ENCODE data around the gene GLB1L3. TPM values are rescaled to one million over a fixed set of nuclear protein-coding genes. Genes with fewer than 3 reads are reported as not detected.

Gene GLB1L3
- total and polyA plus RNA-seq, 2 donors (not counting 3 experiments of a cell fraction or from before 2014, with no cell fraction given), result not detected

DNA sequence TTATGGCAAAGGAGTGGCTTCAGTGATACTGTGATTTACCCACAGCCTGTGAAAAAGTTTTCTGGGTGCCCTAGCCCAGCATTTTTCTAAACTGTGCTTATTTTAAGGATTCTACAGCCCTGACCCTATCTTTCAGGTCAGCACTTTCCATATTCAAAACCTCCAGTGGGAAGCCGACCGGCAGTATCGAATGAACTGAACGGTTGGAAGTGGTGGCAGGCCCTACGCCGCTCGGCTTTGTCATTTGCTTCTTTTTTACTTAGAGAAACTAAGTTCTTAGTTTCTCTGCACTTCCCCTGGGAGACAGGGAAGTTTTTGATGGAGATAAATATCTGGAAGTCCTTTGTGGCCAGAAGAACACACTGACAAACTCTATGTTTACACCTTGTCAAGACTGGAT, 56.6 kb downstream of the GLB1L3 start:
- no peak overlapping the region for H3K27ac ChIP-seq (ENCODE audit: insufficient read depth, low read depth, low read length)
- no peaks in the 10 kb centered on the region for H4K20me1 ChIP-seq (replicated peaks; ENCODE audit: control insufficient read depth, extremely low read depth, insufficient read depth, low read length)
- TF ChIP-seq, protein P1, sequence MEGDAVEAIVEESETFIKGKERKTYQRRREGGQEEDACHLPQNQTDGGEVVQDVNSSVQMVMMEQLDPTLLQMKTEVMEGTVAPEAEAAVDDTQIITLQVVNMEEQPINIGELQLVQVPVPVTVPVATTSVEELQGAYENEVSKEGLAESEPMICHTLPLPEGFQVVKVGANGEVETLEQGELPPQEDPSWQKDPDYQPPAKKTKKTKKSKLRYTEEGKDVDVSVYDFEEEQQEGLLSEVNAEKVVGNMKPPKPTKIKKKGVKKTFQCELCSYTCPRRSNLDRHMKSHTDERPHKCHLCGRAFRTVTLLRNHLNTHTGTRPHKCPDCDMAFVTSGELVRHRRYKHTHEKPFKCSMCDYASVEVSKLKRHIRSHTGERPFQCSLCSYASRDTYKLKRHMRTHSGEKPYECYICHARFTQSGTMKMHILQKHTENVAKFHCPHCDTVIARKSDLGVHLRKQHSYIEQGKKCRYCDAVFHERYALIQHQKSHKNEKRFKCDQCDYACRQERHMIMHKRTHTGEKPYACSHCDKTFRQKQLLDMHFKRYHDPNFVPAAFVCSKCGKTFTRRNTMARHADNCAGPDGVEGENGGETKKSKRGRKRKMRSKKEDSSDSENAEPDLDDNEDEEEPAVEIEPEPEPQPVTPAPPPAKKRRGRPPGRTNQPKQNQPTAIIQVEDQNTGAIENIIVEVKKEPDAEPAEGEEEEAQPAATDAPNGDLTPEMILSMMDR (IDR thresholded peaks at IDR 0.05; ENCODE audit: extremely low read depth in 1 of 2, insufficient read depth in 1 of 2, low read depth in 1 of 2, low read length in 2 of 2), result no peak
- no peak for TF ChIP-seq POLR2A (IDR thresholded peaks at IDR 0.05; ENCODE audit: low read depth, low read length)
- dilution Hi-C loops (cut with MboI; ENCODE audit: extremely low pct_ligation_motif_present, low sequenced_read_pairs) (no loop called here), intact Hi-C loops (cut with micrococcal nuclease) (loop anchor here (5.0 to 10.0 kb wide), 2 partner anchors 80 to 298 kb away; partner anchors contain the start of genes ACAD8 and THYN1)
- H3K9me3 ChIP-seq (replicated peaks; ENCODE audit: control insufficient read depth, insufficient read depth, low read length), result no peaks in the 10 kb centered on the region
- peaks cover 4% of the 10 kb centered on the region for H3K4me1 ChIP-seq (ENCODE audit: control insufficient read depth, extremely low read depth, insufficient read depth, low read length)
- ChIA-PET CTCF (no interaction called here), POLR2A (no interaction called here)
- H3K4me2 ChIP-seq (ENCODE audit: insufficient read depth, low read length), result no peak overlapping the region
- H3K9me1 ChIP-seq (replicated peaks; ENCODE audit: control insufficient read depth, extremely low read depth, insufficient read depth, low read length), result no peaks in the 10 kb centered on the region
- H3K4me3 ChIP-seq (replicated peaks in 1 of 3; ENCODE audit: insufficient read depth in 1 of 3, low read depth in 1 of 3, low read length in 3 of 3), result no peak overlapping the region
- no peak overlapping the region for H2AFZ ChIP-seq (ENCODE audit: low read depth, low read length)
- no TSS peak for BruUV-seq (replicated peaks)
- no peaks in the 10 kb centered on the region for H3K36me3 ChIP-seq (ENCODE audit: control insufficient read depth in 2 of 2, extremely low read depth in 1 of 2, insufficient read depth in 2 of 2, low read length in 2 of 2)
- H3K27me3 ChIP-seq (ENCODE audit: control insufficient read depth in 2 of 2, insufficient read depth in 2 of 2, low read length in 2 of 2), result peaks cover 16 to 17% of the 10 kb centered on the region in 2 experiments
- DNase-seq (ENCODE audit: low read depth, low spot score) (no peak), FAIRE-seq (no peak)
- no peak overlapping the region for H3K9ac ChIP-seq (replicated peaks; ENCODE audit: extremely low read depth, insufficient read depth, low read length)
- no peaks in the 10 kb centered on the region for H3K79me2 ChIP-seq (ENCODE audit: control insufficient read depth, insufficient read depth, low read length)

DNA sequence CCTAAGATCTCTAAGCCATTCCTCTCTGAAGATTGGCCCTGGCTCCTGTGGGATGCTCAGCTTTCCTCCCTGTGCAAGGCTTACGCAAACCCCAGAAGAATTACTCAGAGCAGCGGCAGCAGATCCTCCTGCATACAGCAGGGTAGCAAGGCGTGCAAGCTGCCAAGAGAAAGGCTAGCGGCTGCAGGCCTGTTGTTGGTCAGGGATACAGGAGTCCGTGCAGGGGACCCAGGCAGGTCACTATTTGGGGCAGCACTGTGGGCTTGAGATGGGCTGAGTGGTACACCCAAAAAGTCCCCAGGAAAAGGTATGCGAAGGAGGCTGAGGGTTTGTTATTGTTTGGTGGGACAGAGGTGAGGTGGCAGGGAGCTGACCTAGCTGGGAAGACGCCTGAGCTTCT, 57.1 kb downstream of the GLB1L3 start:
- ChIA-PET CTCF (no interaction called here), POLR2A (no interaction called here)
- no peak overlapping the region for H3K4me3 ChIP-seq (replicated peaks in 1 of 3; ENCODE audit: insufficient read depth in 1 of 3, low read depth in 1 of 3, low read length in 3 of 3)
- TF ChIP-seq MYC (IDR thresholded peaks at IDR 0.05; ENCODE audit: low read depth, low read length) (no peak), GATA2 (IDR thresholded peaks at IDR 0.05; ENCODE audit: insufficient read depth, insufficient read length, low read depth, low read length) (no peak), POLR2AphosphoS5 (IDR thresholded peaks at IDR 0.05; ENCODE audit: insufficient read depth, low read depth, low read length) (no peak)
- TF ChIP-seq, protein P1 (IDR thresholded peaks at IDR 0.05; ENCODE audit: extremely low read depth in 1 of 2, insufficient read depth in 1 of 2, low read depth in 1 of 2, low read length in 2 of 2), result no peak
- dilution Hi-C loops (cut with MboI; ENCODE audit: extremely low pct_ligation_motif_present, low sequenced_read_pairs) (no loop called here), intact Hi-C loops (cut with micrococcal nuclease) (loop anchor here (5.0 to 10.0 kb wide), 2 partner anchors 81 to 299 kb away; partner anchors contain the start of genes ACAD8 and THYN1)
- no TSS peak for BruUV-seq (replicated peaks)
- no peak overlapping the region for H3K27ac ChIP-seq (ENCODE audit: insufficient read depth, low read depth, low read length)
- FAIRE-seq, result no peak
- H3K27me3 ChIP-seq (ENCODE audit: control insufficient read depth in 2 of 2, insufficient read depth in 2 of 2, low read length in 2 of 2), result peaks cover 16 to 17% of the 10 kb centered on the region in 2 experiments
- H3K9ac ChIP-seq (replicated peaks; ENCODE audit: extremely low read depth, insufficient read depth, low read length), result no peak overlapping the region
- H3K4me1 ChIP-seq (ENCODE audit: control insufficient read depth, extremely low read depth, insufficient read depth, low read length), result peaks cover 4% of the 10 kb centered on the region
- no peaks in the 10 kb centered on the region for H3K9me3 ChIP-seq (replicated peaks; ENCODE audit: control insufficient read depth, insufficient read depth, low read length)
- no peaks in the 10 kb centered on the region for H3K79me2 ChIP-seq (ENCODE audit: control insufficient read depth, insufficient read depth, low read length)
- no peak overlapping the region for H3K4me2 ChIP-seq (ENCODE audit: insufficient read depth, low read length)
- no peaks in the 10 kb centered on the region for H4K20me1 ChIP-seq (replicated peaks; ENCODE audit: control insufficient read depth, extremely low read depth, insufficient read depth, low read length)
- no peaks in the 10 kb centered on the region for H3K36me3 ChIP-seq (ENCODE audit: control insufficient read depth in 2 of 2, extremely low read depth in 1 of 2, insufficient read depth in 2 of 2, low read length in 2 of 2)
- no peak overlapping the region for H2AFZ ChIP-seq (ENCODE audit: low read depth, low read length)
- DNase-seq (ENCODE audit: low read depth, low spot score), result no peak
- H3K9me1 ChIP-seq (replicated peaks; ENCODE audit: control insufficient read depth, extremely low read depth, insufficient read depth, low read length), result no peaks in the 10 kb centered on the region
